Activated CD8-positive, alpha-beta memory T cell treated with anti-CD3 and anti-CD28 coated beads, Interleukin-2, amount 10 ng/mL, durations not matched to agents 7 days and 5 days (primary cell): ENCODE measurements around the gene ODAD2. TPM values are rescaled to one million over a fixed set of nuclear protein-coding genes. Genes with fewer than 3 reads are reported as not detected.
"Not testable (repeated sequence)": the region's sequence is repeated elsewhere in the genome, so short reads cannot be mapped to it uniquely, and the experiment has no call there.

Experiments
- ATAC-seq: fragments of 150-1000 bp; cut with Tn5 transposase; one replicate; pipeline ENCODE4 v1.10.0; 2021; ENCODE audit warnings: moderate library complexity
- CTCF ChIA-PET: fragments of 350-600 bp; sonication (Branson Sonifier 250); formaldehyde crosslinking; loops from one replicate; lab custom pipeline; 2021; ENCODE audit warnings: antibody characterized with exemption; lab: Charles Lee
- DNase-seq: peaks from one replicate; pipeline ENCODE4 v3.0.0-alpha.2; 2020
- H3K27ac Mint-ChIP-seq: one replicate; pipeline ENCODE4 v1.8.0; 2021; ENCODE audit warnings: mild to moderate bottlenecking, mixed read lengths
- H3K27me3 Mint-ChIP-seq: one replicate; pipeline ENCODE4 v1.8.0; 2021; ENCODE audit warnings: mixed read lengths
- H3K36me3 Mint-ChIP-seq: one replicate; pipeline ENCODE4 v1.8.0; 2021; ENCODE audit warnings: mild to moderate bottlenecking, mixed read lengths
- H3K4me1 Mint-ChIP-seq: one replicate; pipeline ENCODE4 v1.8.0; 2021; ENCODE audit warnings: mixed read lengths
- H3K4me3 Mint-ChIP-seq: one replicate; pipeline ENCODE4 v1.8.0; 2021; ENCODE audit warnings: mild to moderate bottlenecking, moderate library complexity, mixed read lengths
- H3K9me3 Mint-ChIP-seq: one replicate; pipeline ENCODE4 v1.8.0; 2022; ENCODE audit warnings: low read depth, mixed read lengths
- total RNA-seq, 2 experiments: library from RNA; stranded (reverse); gene quantifications; one replicate each; pipeline ENCODE4 v1.2.3, GENCODE V29; 2021

Gene ODAD2
- total RNA-seq, 2 experiments from 2014 or later = not detected

- Mint-ChIP-seq H3K27ac (no peak overlapping the region), H3K4me3 (peak overlapping the region; percentile 65), H3K4me1 (peaks cover 14% of the 10 kb centered on the region), H3K9me3 (no peaks in the 10 kb centered on the region), H3K36me3 (no peaks in the 10 kb centered on the region), H3K27me3 (peaks cover 52% of the 10 kb centered on the region)
- CTCF ChIA-PET = no interaction called here
- no peak for ATAC-seq
- no peak for DNase-seq
Observed at GRCh38 chr10:27997865-27998177, 1.1 kb downstream of the ODAD2 start.

GRCh38 chr10:27995311-27995710 lies 3.6 kb downstream of the ODAD2 start:
- H3K36me3 Mint-ChIP-seq = no peaks in the 10 kb centered on the region

GRCh38 chr10:27989357-27989756 lies 9.5 kb downstream of the ODAD2 start:
- H3K4me1 Mint-ChIP-seq, H3K27ac Mint-ChIP-seq, H3K9me3 Mint-ChIP-seq, CTCF ChIA-PET, DNase-seq, H3K4me3 Mint-ChIP-seq, H3K36me3 Mint-ChIP-seq, ATAC-seq: not testable (repeated sequence)
- H3K27me3 Mint-ChIP-seq = peaks cover 18% of the 10 kb centered on the region

More at GRCh38 chr10:27995311-27995710, 3.6 kb downstream of the ODAD2 start:
- DNase-seq = no peak
- Mint-ChIP-seq H3K4me3 (no peak overlapping the region), H3K27ac (no peak overlapping the region), H3K9me3 (no peaks in the 10 kb centered on the region), H3K4me1 (peaks cover 14% of the 10 kb centered on the region), H3K27me3 (peaks cover 56% of the 10 kb centered on the region)
- ATAC-seq = no peak
- CTCF ChIA-PET = no interaction called here

GRCh38 chr10:27986821-27987220 lies 12.1 kb downstream of the ODAD2 start:
- no peaks in the 10 kb centered on the region for H3K4me1 Mint-ChIP-seq
- peaks cover 22% of the 10 kb centered on the region for H3K27me3 Mint-ChIP-seq
- no peak for DNase-seq
- CTCF ChIA-PET = no interaction called here
- H3K36me3 Mint-ChIP-seq = no peaks in the 10 kb centered on the region
- H3K9me3 Mint-ChIP-seq = no peaks in the 10 kb centered on the region
- ATAC-seq = no peak
- H3K27ac Mint-ChIP-seq = no peak overlapping the region
- no peak overlapping the region for H3K4me3 Mint-ChIP-seq

GRCh38 chr10:27982875-27983543 lies 15.9 kb downstream of the ODAD2 start:
- CTCF ChIA-PET = interaction anchor here (1.2 kb wide), 1 partner anchor 9 kb away, joined by 3 read pairs; no protein-coding TSS in a partner anchor
- Mint-ChIP-seq H3K27ac (no peak overlapping the region), H3K4me1 (no peaks in the 10 kb centered on the region), H3K9me3 (no peaks in the 10 kb centered on the region), H3K27me3 (peaks cover 27% of the 10 kb centered on the region), H3K4me3 (no peak overlapping the region), H3K36me3 (no peaks in the 10 kb centered on the region)
- DNase-seq = no peak
- no peak for ATAC-seq

- Mint-ChIP-seq H3K4me3 (no peak overlapping the region), H3K27ac (no peak overlapping the region), H3K36me3 (no peaks in the 10 kb centered on the region), H3K27me3 (peaks cover 27% of the 10 kb centered on the region), H3K4me1 (no peaks in the 10 kb centered on the region), H3K9me3 (no peaks in the 10 kb centered on the region)
- ATAC-seq (no peak), DNase-seq (no peak)
- CTCF ChIA-PET = no interaction called here
Observed at GRCh38 chr10:27981744-27982143, 17.1 kb downstream of the ODAD2 start.

- CTCF ChIA-PET, H3K4me3 Mint-ChIP-seq, H3K27me3 Mint-ChIP-seq, H3K9me3 Mint-ChIP-seq, DNase-seq, H3K4me1 Mint-ChIP-seq, H3K27ac Mint-ChIP-seq, H3K36me3 Mint-ChIP-seq, ATAC-seq: not testable (repeated sequence)
Observed at GRCh38 chr10:27970795-27971194, 28.1 kb downstream of the ODAD2 start.

- DNase-seq, CTCF ChIA-PET, H3K4me1 Mint-ChIP-seq, H3K36me3 Mint-ChIP-seq, ATAC-seq, H3K27ac Mint-ChIP-seq, H3K27me3 Mint-ChIP-seq, H3K9me3 Mint-ChIP-seq, H3K4me3 Mint-ChIP-seq: not testable (repeated sequence)
Observed at GRCh38 chr10:27969931-27970330, 28.9 kb downstream of the ODAD2 start.

GRCh38 chr10:27959093-27959715 lies 39.7 kb downstream of the ODAD2 start:
- DNase-seq = no peak
- H3K36me3 Mint-ChIP-seq = no peaks in the 10 kb centered on the region
- peak overlapping the region; percentile 28 for H3K4me3 Mint-ChIP-seq
- CTCF ChIA-PET = no interaction called here
- peaks cover 4% of the 10 kb centered on the region for H3K4me1 Mint-ChIP-seq
- no peak for ATAC-seq
- H3K27me3 Mint-ChIP-seq = no peaks in the 10 kb centered on the region
- H3K9me3 Mint-ChIP-seq = no peaks in the 10 kb centered on the region
- no peak overlapping the region for H3K27ac Mint-ChIP-seq

- DNase-seq, H3K4me1 Mint-ChIP-seq, CTCF ChIA-PET, H3K27ac Mint-ChIP-seq, H3K9me3 Mint-ChIP-seq, H3K36me3 Mint-ChIP-seq, H3K27me3 Mint-ChIP-seq: not testable (repeated sequence)
- peak overlapping the region; percentile 28 for H3K4me3 Mint-ChIP-seq
- peak; percentile 60 for ATAC-seq
Observed at GRCh38 chr10:27958383-27958782, 40.5 kb downstream of the ODAD2 start.

GRCh38 chr10:27950242-27950564 lies 48.7 kb downstream of the ODAD2 start:
- CTCF ChIA-PET = no interaction called here
- ATAC-seq (no peak), DNase-seq (no peak)
- H3K27me3 Mint-ChIP-seq = peaks cover 6% of the 10 kb centered on the region
- H3K9me3 Mint-ChIP-seq = no peaks in the 10 kb centered on the region
- peaks cover 2% of the 10 kb centered on the region for H3K36me3 Mint-ChIP-seq
- no peaks in the 10 kb centered on the region for H3K4me1 Mint-ChIP-seq
- H3K27ac Mint-ChIP-seq = no peak overlapping the region
- no peak overlapping the region for H3K4me3 Mint-ChIP-seq

GRCh38 chr10:27949528-27950241 lies 49.2 kb downstream of the ODAD2 start:
- no peak overlapping the region for H3K27ac Mint-ChIP-seq
- no peak for DNase-seq
- CTCF ChIA-PET = no interaction called here
- no peak for ATAC-seq
- H3K36me3 Mint-ChIP-seq = peaks cover 2% of the 10 kb centered on the region
- peaks cover 8% of the 10 kb centered on the region for H3K27me3 Mint-ChIP-seq
- H3K9me3 Mint-ChIP-seq = no peaks in the 10 kb centered on the region
- H3K4me3 Mint-ChIP-seq = no peak overlapping the region
- no peaks in the 10 kb centered on the region for H3K4me1 Mint-ChIP-seq

- CTCF ChIA-PET = interaction anchor here (0.6 kb wide), 1 partner anchor 54 kb away, joined by 3 read pairs; no protein-coding TSS in a partner anchor
- no peak for DNase-seq
- Mint-ChIP-seq H3K4me1 (no peaks in the 10 kb centered on the region), H3K9me3 (no peaks in the 10 kb centered on the region), H3K27ac (no peak overlapping the region), H3K27me3 (peaks cover 8% of the 10 kb centered on the region), H3K4me3 (no peak overlapping the region), H3K36me3 (peaks cover 2% of the 10 kb centered on the region)
- no peak for ATAC-seq
Observed at GRCh38 chr10:27948186-27948585, 50.7 kb downstream of the ODAD2 start.

GRCh38 chr10:27947540-27947939 lies 51.3 kb downstream of the ODAD2 start:
- Mint-ChIP-seq H3K9me3 (no peaks in the 10 kb centered on the region), H3K4me1 (no peaks in the 10 kb centered on the region), H3K27me3 (peaks cover 8% of the 10 kb centered on the region), H3K36me3 (peaks cover 2% of the 10 kb centered on the region), H3K4me3 (no peak overlapping the region), H3K27ac (no peak overlapping the region)
- ATAC-seq (no peak), DNase-seq (no peak)
- CTCF ChIA-PET = no interaction called here
